ENCODE measurements around the gene SEMA5B.

SEMA5B gene

GRCh38 chr3:122892118-122892960, 135.2 kb downstream of the SEMA5B start:
- TF ChIP-seq REST (IDR thresholded peaks at IDR 0.05; ENCODE audit: insufficient read depth in 1 of 2, low read depth in 2 of 2, low read length in 2 of 2) = no peak
- TF ChIP-seq SIN3A (IDR thresholded peaks at IDR 0.05; ENCODE audit: borderline replicate concordance, insufficient read depth, low read length) = no peak
- no peak for TF ChIP-seq POLR2AphosphoS5 (IDR thresholded peaks at IDR 0.05; ENCODE audit: low read depth, low read length)
- TF ChIP-seq FOXP2 (optimal IDR thresholded peaks at IDR 0.05; ENCODE audit: borderline replicate concordance, extremely low read depth, extremely low read length, insufficient read depth) = no peak
- no peak for TF ChIP-seq TAF1 (IDR thresholded peaks at IDR 0.05; ENCODE audit: borderline replicate concordance, insufficient read depth, low read length)

- no peak for TF ChIP-seq SIN3A (IDR thresholded peaks at IDR 0.05; ENCODE audit: borderline replicate concordance, insufficient read depth, low read length)
- TF ChIP-seq REST (IDR thresholded peaks at IDR 0.05; ENCODE audit: insufficient read depth in 1 of 2, low read depth in 2 of 2, low read length in 2 of 2) = no peak
- TF ChIP-seq TAF1 (IDR thresholded peaks at IDR 0.05; ENCODE audit: borderline replicate concordance, insufficient read depth, low read length) = no peak
- no peak for TF ChIP-seq POLR2AphosphoS5 (IDR thresholded peaks at IDR 0.05; ENCODE audit: low read depth, low read length)
Measured at GRCh38 chr3:122890720-122891220, 136.8 kb downstream of the SEMA5B start.

GRCh38 chr3:122890077-122890719, 137.4 kb downstream of the SEMA5B start:
- TF ChIP-seq SIN3A (IDR thresholded peaks at IDR 0.05; ENCODE audit: borderline replicate concordance, insufficient read depth, low read length) (0 out of 2 replicates have a peak, but pooled peaks have one; percentile 31), REST (IDR thresholded peaks at IDR 0.05; ENCODE audit: insufficient read depth in 1 of 2, low read depth in 2 of 2, low read length in 2 of 2) (no peak), POLR2AphosphoS5 (IDR thresholded peaks at IDR 0.05; ENCODE audit: low read depth, low read length) (peak; percentile 18; the same call in 1 of the 2 replicates)

- no peak for TF ChIP-seq SIN3A (IDR thresholded peaks at IDR 0.05; ENCODE audit: borderline replicate concordance, insufficient read depth, low read length)
Measured at GRCh38 chr3:122886946-122887345, 140.6 kb downstream of the SEMA5B start.

- no peak for TF ChIP-seq POLR2AphosphoS5 (IDR thresholded peaks at IDR 0.05; ENCODE audit: low read depth, low read length)
- no peak for TF ChIP-seq TAF1 (IDR thresholded peaks at IDR 0.05; ENCODE audit: borderline replicate concordance, insufficient read depth, low read length)
- no peak for TF ChIP-seq REST (IDR thresholded peaks at IDR 0.05; ENCODE audit: insufficient read depth in 1 of 2, low read depth in 2 of 2, low read length in 2 of 2)
- TF ChIP-seq FOXP2 (optimal IDR thresholded peaks at IDR 0.05; ENCODE audit: borderline replicate concordance, extremely low read depth, extremely low read length, insufficient read depth) = no peak
- TF ChIP-seq SIN3A (IDR thresholded peaks at IDR 0.05; ENCODE audit: borderline replicate concordance, insufficient read depth, low read length) = no peak
Measured at GRCh38 chr3:122886251-122886650, 141.3 kb downstream of the SEMA5B start.

All from PFSK-1 (cell line).